Prostate gland (tissue), 2 donors: ENCODE data around the gene ABHD5.

Experiments
- POLR2A ChIP-seq: fragments of 450-650 bp; IDR thresholded peaks from one replicate; pipeline ENCODE4 v1.6.1; 2016; ENCODE audit warnings: antibody characterized with exemption, mild to moderate bottlenecking
- POLR2AphosphoS5 ChIP-seq: sonication (generic); formaldehyde crosslinking; IDR thresholded peaks from one replicate; pipeline ENCODE4 v1.6.1; 2017; ENCODE audit warnings: antibody characterized with exemption
- TF ChIP-seq, protein P1 (sequence below), 4 experiments: fragments of 200-600 bp in 2 of 4; fragments of 450-650 bp in 2 of 4; sonication (generic) in 2 of 4; IDR thresholded peaks; 1 replicate in 3 of 4; 2 replicates in 1 of 4; pipeline ENCODE4 v1.5.1; 2016 to 2019; ENCODE audit warnings: antibody characterized with exemption in 4 of 4, mild to moderate bottlenecking in 2 of 4, moderate library complexity in 2 of 4

GRCh38 chr3:43753741-43754715 is 63.3 kb downstream of the ABHD5 start:
- TF ChIP-seq, protein P1, sequence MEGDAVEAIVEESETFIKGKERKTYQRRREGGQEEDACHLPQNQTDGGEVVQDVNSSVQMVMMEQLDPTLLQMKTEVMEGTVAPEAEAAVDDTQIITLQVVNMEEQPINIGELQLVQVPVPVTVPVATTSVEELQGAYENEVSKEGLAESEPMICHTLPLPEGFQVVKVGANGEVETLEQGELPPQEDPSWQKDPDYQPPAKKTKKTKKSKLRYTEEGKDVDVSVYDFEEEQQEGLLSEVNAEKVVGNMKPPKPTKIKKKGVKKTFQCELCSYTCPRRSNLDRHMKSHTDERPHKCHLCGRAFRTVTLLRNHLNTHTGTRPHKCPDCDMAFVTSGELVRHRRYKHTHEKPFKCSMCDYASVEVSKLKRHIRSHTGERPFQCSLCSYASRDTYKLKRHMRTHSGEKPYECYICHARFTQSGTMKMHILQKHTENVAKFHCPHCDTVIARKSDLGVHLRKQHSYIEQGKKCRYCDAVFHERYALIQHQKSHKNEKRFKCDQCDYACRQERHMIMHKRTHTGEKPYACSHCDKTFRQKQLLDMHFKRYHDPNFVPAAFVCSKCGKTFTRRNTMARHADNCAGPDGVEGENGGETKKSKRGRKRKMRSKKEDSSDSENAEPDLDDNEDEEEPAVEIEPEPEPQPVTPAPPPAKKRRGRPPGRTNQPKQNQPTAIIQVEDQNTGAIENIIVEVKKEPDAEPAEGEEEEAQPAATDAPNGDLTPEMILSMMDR (IDR thresholded peaks at IDR 0.05), result no peak
- TF ChIP-seq POLR2AphosphoS5 (no peak), POLR2A (no peak)
